AG20443 (cell line): Measurements from ENCODE around the gene FARP1.

Source experiments
- DNase-seq: peaks from one replicate; pipeline ENCODE4 v3.0.0; 2012; ENCODE audit warnings: low spot score, mixed read lengths

FARP1 gene

DNA sequence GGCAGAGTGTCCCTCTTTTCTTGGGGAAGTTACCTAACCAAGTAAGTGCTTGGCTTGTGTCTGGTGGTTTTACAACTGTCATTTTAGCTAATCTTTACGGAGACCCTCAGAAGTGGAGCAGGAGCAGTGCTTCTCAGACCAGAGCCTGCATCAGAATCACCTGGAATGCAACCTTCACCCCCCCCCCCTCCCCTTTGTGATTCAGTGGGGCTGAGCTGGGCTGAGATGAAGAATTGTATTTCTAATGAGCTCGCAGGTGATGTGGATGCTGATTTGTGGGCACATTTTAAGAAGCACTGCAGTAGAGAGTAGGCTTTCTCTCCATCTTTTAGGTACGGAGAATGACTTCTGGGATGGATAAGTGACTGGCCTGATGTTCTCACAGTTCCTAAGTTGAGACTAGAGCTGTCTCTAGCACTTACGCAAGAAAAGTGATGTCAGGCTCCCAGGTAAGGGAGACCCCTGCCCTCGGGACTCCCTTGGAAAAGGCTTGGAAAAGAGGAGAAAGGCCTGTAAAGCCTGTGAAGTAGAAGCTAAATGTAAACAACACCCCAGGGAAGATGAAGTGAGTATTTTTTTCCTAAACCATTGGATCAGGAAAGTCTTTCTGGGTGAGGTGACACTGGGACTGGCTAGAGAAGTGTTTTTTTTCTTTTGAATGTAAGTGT, 57.5 kb downstream of the FARP1 start:
- no peak for DNase-seq

DNA sequence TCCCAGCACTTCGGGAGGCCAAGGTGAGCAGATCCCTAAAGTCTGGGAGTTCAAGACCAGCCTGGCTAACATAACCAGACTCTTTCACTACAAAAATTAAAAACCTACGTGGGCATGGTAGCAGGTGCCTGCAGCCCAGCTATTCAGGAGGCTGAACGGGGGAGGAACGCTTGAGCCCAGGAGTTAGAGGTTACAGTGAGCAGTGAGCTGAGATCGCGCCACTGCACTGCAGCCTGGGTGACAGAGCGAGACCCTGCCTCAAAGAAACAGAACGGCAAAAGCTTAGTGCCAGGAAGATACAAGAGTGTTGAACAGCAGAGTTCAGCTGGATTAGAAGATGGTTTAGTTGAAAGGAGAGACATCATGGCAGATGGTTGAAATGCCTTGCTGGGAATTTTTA, 58.3 kb downstream of the FARP1 start:
- no peak for DNase-seq

DNA sequence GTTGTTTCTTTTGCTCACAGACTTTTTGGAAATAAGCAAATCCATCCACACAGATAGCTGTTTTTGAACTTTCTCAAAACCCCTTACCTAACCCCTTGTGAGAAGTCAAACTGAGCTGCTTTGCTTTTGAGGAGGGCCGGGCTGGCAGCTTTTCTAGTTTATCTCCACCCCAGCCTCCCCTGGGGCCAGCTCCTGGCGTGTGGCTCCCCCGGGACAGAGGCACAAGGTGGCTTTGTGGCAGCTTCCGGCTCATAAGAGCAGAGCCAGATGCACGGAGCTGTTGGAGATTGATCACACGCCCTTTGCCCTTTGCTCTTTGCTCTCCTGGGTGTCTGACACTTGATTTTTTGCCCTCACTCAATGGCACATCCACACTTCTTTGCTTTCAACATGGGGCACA, 59.1 kb downstream of the FARP1 start:
- no peak for DNase-seq

DNA sequence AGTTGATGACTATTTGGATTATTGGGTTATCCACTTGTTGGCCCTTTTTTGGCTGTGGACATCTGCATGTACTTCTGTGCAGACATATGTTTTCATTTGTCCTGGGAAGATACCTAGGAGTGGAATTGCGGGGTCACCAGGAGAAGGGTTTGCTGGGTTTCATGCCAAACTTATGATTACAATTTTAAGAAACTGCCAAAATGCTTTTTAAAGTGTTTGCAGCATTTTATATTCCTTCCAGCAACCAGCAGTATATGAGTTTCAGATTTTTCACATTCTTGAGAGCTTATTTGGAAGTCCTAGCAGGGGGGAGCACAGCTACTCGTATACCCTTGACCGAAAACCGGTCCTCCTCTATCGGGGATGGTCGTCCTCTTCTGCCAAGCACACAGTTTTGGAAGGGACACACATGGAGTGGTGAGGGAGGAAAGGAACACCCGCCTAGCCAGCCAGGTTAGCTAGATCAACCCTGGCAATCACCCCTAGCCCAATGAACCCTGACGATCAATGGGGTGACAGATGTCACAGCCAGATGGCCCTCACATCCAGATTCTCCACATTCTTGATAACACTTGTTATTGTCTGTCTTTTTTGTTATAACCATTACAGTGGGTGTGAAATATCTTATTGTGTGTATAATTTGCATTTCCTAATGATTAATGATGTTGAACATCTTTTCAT, 60.9 kb downstream of the FARP1 start:
- DNase-seq: peak; percentile 55

DNA sequence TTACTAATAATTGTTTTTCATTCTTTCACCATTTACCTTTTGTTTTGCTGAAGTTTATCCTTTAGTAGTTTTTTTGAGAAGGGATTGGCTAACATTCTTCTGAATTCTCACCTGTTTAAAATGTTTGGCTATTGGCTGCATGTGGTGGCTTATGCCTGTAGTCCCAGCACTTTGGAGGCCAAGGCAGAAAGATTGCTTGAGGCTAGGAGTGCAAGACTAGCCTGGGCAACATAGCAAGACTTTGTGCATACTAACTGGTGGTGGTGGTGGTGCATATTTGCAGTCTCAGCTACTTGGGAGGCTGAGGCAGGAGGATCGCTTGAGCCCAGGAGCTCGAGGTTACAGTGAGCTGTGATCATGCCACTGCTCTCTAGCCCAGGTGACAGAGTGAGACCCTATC, 61.7 kb downstream of the FARP1 start:
- no peak for DNase-seq

DNA sequence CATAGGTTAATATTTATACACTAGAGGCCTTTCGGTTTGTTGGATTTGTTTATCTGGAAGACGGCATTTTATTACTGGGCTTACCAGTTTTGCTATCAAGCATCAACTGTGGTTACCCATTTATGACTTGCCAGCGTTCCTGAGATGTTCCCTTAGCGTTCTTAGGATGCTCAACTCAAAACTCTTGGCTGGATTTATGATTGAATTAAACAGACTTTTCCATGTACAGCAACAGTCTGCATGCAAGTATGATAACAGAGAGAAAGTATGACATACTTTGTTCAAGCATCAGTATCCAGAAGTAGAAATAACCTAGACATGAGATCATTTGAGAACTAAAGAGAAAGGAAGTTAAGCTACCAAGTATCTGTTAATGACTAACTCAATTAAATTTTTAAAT, 64.1 kb downstream of the FARP1 start:
- DNase-seq: peak; percentile 74

DNA sequence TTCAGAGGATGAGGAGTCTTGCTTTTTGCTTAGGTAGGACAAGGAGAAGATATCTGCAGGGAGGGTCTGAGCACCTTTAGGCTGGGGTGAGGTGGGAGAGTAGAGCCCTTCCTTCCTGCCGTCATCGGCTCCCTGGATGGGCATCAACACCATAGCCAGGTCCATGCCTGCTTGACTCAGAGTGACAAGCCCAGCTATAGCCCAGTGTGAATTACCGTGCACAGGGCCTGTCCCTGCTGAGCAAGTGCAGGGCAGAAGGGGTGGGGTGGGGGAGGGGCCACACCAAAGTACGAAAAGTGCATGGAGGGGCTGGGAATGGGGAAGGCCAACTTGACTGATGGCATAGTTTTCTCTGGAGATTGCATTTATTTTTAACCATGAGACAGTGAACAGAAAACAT, 64.5 kb downstream of the FARP1 start:
- peak; percentile 25 for DNase-seq

DNA sequence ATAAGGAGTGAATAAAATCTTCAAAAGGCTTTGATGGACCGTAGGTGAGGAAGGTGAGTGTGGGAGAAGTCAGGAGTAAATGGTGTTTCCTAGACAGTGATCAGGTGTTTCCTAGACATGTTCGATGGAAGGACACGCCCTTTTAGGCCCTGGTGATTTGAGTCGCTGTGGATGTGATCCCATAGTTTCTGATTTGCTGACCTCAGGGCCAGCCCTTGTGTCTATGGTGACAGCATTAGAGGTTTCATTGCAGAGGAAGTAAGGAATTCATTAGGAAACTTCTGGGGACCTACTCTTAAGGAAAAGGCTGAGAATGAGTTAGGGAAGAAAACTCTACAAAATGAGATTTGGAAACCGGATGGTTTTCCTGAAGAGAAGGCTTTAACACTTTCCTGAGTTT, 65.7 kb downstream of the FARP1 start:
- no peak for DNase-seq

DNA sequence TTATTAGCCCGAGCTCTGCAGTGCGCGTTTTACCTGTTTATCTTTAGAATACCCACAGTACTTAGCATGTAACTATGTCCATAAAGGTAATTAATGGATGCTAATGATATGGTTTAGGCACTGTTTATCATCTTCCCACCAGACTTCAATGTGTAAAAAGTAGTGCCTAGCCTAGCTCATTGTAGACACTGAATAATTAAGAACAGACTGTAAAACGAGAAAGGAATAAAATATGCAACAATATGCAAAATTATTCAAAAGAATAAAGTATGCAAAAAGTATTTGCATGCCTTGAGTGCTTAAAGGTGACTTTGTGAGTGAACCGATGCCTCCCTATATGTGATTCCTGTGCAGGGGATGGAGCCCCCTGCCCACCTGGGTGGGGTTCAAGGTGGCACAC, 69.9 kb downstream of the FARP1 start:
- DNase-seq: no peak

DNA sequence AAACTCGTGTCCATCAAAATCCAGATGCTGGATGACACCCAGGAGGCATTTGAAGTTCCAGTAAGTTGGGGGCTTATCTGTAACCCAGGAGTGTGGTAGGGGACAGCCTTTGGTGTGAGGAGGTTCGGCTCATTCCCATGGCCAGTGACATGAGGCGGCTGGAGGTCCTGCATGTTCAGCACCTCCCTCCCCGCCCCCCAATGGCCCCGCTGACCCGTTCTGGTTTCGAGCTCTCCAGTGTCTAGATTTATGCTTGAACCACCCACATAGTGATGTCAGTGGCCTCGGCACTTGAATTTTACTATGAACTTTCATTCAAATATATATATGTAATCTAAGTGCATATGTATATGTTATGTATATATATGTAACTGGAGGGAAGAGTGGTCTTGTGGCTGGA, 70.5 kb downstream of the FARP1 start:
- DNase-seq: no peak

DNA sequence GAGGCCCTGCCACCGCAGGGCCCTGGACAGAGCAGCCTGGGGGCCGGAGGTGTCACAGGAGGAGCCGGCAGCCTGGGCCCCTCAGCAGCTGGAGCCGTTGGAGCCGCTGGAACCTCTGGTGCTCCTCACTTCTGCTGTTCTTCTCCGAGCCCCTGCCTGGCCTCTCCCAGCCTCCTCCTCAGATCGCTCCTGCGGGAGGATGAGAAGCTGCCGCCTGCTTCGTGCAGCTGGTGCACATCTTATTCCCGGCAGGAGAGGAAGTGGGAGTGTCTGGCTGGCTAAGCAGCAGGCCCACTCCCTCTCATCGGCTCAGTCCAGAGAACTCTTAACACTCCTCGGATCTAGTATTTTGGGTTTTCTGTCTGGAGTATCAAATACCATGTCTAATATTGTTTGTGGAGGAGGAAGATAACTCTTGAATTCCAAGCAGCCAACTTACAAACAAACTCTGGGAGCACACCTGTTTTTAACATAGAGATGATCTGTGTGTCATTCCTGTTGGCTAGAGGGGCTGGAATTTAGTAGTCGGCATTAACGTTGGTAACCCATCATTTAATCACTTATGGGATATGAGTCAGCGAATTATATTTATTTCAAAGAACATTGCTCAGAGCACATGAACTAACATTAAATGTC, 71.2 kb downstream of the FARP1 start:
- peak; percentile 22 for DNase-seq

DNA sequence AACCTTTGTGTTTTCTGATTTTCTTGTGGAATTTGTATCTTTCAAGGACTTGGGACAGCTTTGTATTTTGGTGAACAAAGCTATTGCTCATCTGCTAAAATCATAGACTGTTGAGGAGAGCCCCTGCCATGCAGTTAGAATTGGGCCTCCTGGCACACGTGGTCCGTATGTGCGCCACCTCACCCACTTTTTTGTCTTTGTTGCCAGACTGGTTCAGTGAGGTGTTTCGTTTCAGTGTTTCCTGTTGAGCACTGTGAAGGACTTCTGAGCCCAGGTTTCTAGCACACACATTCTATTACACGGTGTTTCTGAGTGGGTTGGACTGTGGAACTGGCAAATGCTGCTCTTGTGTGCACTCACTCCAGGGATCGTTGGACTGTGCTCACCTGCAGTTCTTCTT, 71.8 kb downstream of the FARP1 start:
- no peak for DNase-seq

DNA sequence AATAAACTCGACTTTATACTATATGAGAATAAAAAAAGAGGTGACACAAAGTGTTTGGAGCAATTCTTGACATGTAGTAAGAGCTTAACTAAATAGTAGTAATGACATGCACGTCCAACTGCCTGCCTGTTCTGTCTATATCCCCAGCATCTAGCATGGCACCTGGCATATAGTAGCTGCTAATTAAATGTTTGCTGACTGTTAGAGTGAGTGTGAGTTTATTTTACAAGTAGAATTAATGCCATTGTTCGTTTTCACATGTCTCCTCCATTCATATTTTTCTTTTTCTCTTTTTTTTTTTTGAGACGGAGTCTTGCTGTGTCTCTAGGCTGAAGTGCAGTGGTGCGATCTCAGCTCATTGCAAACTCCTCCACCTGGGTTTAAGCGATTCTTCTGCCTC, 72.6 kb downstream of the FARP1 start:
- no peak for DNase-seq

DNA sequence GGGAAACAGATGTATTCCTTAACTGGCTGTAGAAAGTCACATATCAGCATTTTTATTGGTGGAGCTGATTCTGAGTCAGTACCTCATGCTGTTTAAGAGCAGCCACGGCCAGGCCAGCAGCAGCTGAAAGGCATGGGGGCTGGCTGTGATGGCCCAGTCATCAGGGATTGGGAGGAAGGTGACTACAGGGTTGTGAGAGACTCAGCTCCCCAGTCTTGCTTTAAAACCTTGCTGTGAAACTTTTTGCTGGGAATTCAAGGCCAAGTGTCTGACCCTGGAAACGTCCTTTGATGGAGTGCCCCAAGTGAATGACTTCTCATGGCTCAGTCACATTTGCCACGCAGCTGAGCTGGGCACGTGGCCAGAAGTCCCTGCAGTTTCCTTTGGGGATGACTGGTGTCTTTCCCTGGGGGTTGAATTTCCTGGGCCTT, 73.3 kb downstream of the FARP1 start:
- peak; percentile 86 for DNase-seq

DNA sequence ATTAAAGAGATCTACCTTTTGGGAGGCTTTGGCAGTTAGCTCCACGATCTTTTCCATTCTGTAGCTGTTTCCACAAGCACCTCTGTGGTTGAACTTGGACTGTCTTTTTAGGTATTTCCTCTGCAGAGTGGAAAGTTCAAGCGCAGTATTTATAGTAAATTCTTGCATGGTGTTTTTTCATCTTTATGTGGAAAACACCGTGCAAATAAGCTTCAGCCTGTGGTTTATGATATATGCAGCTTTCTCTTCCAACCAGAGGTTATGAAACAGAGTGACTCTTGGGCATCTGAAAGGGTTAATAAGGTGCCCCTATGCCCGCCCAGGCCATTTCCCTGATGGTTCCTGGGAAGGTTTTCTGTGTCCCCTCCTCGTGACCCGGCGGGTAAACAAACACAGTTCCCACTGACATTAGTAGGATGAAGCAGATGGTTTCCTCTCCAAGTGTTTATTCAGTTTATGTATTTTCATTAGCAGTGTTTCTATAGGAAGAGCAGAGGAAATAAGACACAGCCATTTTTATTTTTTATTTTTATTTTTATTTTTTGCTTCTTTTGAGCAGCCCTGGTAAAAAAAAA, 73.9 kb downstream of the FARP1 start:
- no peak for DNase-seq

DNA sequence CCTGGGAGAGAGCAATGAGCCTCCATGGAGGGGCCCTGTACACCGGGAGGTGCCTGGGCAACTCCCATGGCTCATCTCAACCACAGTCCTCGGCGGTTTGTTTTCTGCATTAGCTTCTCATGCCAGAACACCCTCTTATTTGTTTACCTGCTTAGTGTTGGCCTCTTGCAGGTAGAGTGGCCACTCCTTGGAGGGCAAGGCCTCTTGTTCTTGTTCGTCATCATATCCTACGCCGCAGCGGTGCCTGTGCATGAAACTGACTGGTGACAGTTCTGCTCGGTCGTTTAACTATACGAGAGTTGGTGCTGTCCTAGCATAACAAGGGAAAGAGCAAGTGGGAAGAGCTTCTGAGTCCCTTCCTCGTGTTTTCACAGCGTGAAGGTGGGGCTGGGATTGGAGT, 74.7 kb downstream of the FARP1 start:
- no peak for DNase-seq

DNA sequence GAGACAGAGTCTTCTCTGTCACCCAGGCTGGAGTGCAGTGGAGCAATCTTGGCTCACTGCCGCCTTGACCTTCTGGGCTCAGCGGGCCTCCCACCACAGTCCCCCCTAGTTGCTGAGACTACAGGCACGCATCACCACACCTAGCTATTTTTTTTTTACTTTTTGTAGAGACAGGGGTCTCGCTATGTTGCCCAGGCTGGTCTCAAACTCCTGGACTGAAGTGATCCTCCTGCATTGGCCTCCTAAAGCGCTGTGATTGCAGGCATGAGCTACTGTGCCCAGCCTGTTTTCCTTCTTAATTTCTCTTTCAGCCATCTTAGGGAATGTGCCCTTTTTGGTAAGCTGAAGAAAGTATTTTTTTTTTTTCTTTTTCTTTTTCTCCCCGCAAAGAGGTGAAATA, 76.8 kb downstream of the FARP1 start:
- no peak for DNase-seq

DNA sequence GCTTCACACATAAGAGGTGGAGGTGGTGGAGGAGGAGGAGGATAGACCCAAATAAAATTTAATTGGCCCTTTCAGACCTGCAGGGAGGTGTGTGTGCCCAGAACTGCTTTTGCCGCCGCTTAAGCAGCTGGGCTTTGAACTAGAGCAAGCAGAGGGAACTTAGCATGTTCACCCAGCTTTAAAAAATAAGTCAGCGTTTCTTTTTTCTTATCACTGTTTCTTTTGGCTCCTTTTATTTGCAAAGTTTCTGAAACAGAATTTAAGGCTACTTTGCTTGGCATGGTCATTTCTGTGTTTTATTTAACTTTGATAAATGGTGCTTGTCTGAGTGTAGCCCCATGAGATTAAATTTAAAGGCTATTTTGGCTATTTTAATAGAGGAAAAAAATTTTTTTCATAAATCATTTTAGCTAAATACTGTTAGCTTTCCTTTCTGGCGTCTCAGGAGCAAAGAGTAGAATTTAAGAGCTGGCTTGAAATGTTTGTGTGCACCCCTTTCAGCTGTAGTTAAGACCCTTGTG, 77.4 kb downstream of the FARP1 start:
- no peak for DNase-seq

DNA sequence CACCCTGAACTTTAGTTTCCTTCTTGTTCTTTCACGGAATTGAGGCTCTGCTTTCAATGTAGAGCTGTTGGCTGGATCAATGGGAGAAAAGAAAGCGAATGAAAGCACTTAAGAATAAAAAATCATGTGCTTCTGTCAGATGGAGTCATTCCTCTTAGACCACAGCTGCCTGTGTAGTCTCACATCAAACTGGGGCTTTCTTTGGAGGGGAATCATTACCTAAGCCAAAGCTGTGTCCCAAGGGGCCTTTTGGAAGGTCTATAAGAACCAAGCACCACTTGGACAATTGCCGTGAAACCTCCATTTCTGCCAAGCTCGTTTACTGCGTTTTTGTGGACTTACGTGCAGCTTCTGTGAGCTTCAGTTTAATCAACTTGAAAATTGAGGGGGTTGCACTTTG, 78.3 kb downstream of the FARP1 start:
- no peak for DNase-seq

DNA sequence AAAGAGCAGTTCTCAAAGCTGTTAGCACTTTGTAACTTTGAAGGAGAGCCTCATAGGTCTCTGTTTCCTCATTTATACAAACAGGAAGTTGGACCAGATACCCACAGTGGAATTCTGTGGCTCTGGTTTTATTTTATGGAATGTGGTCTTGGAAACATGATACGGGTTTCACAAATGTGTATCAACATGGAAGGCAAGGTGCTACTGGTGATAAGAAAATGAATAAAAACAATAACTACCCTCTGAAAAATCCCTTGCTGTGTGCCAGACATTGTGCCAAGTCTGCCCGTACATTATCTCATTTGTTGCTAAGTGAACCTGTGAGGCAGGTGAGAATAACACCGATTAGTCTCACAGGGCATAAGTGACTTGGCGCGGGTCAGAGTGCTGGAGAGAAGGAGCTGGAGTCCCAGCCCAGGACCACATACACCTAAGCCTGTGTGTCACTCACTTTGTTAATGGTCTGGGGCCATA, 79.2 kb downstream of the FARP1 start:
- DNase-seq: peak; percentile 38

DNA sequence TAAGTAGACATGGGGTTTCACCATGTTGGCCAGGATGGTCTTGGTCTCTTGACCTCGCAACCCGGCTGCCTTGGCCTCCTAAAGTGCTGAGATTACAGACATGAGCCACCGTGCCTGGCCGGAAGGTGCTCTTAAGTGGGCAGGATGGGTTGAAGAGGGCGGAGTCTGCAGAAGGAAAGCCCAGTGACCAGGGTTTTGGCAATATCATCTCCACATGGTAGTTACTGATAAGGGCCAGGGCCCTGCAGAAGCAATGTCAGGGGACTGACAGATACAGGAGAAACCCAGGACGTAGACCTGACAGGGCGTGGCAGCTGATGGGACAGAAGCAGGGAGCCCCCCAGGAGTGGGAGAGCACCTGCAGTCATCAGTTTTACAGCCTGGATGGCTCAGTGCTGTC, 79.9 kb downstream of the FARP1 start:
- DNase-seq: no peak

DNA sequence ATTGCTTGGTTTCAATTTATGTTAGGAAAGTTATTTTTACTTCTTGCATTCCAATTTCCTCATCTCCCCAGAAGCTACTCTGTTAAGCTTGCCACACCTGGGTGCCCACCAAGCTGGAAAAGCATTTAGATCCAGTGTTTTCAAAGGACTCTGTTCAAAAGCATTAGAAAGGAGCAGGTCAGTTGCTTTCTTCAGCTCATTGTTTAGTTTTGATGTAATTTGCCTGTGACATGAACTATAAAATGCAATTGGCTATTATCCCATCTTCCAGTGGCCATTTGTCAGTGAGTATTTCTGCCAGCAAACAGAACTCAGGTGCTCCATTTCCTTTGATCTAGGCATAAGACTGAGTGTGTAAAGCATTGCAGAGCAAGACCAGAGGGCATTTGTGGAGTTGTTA, 80.8 kb downstream of the FARP1 start:
- no peak for DNase-seq

DNA sequence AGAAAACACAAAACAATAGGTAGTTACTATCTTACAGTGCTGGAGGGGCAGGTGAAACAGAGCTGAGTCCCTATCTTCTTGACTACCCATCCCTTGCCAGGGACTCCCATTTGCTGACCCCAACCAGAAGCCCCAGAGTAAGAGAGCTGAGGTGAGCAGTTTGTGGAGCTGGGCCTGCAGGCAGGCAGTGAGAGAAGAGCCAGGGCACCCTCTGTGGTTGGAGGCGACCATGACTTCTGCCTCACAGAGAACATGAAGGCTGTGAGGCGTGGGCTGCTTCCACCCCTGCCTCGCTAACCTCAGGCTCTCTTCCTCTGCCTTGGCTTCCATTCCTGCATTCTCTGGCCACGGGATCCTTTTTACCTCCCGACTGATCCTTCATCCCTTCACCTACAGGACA, 81.7 kb downstream of the FARP1 start:
- DNase-seq: no peak
